Measurements from ENCODE around the gene PTPRD.

GRCh38 chr9:8419596-8420275 lies 2193.1 kb downstream of the PTPRD start:
- TF ChIP-seq KAT7 (CRISPR knock-in tag; IDR thresholded peaks at IDR 0.05; ENCODE audit: borderline replicate concordance) (no peak), ATF7 (IDR thresholded peaks at IDR 0.05) (no peak), PRDM10 (IDR thresholded peaks at IDR 0.05; ENCODE audit: partially characterized antibody) (no peak), ESRRA (IDR thresholded peaks at IDR 0.05; ENCODE audit: borderline replicate concordance, low read depth) (no peak), FOXO4 (CRISPR knock-in tag; IDR thresholded peaks at IDR 0.05) (no peak)
